ENCODE data around the gene AFP. TPM values are rescaled to one million over a fixed set of nuclear protein-coding genes. Genes with fewer than 3 reads are reported as not detected.

AFP gene
- total and polyA plus RNA-seq, 2 of the 4 experiments (the other 2 are of a cell fraction), result 0.87 to 1.3 TPM

- Histone ChIP-seq H3K4me3 (ENCODE audit: insufficient read depth, low read depth, low read length) (no peak overlapping the region), H3K79me1 (ENCODE audit: low read depth in 1 of 2, low read length in 2 of 2) (no peaks in the 10 kb centered on the region), H3K23ac (ENCODE audit: low read depth, low read length) (no peak overlapping the region), H3K27me3 (ENCODE audit: control insufficient read depth, insufficient read depth, low read length) (peaks cover 2% of the 10 kb centered on the region; the same call in 1 of the 2 replicates), H3K4ac (ENCODE audit: low read depth, low read length) (no peak overlapping the region), H4K8ac (ENCODE audit: low read depth in 2 of 2, low read length in 2 of 2) (no peak overlapping the region), H3K9me1 (ENCODE audit: insufficient read depth, low read length) (no peaks in the 10 kb centered on the region), H3K18ac (ENCODE audit: low read depth, low read length) (no peak overlapping the region), H3K27ac (ENCODE audit: insufficient read depth, low read length) (no peak overlapping the region), H4K5ac (ENCODE audit: low read depth, low read length) (no peak overlapping the region), H3K14ac (replicated peaks; ENCODE audit: low read depth, low read length) (no peak overlapping the region), H3K36me3 (ENCODE audit: control insufficient read depth, insufficient read depth, low read length) (no peaks in the 10 kb centered on the region), H3K4me2 (ENCODE audit: low read depth, low read length) (no peak overlapping the region), H3K9ac (ENCODE audit: low read depth, low read length) (no peak overlapping the region), H2AK5ac (ENCODE audit: low read depth, low read length) (no peak overlapping the region), H4K20me1 (ENCODE audit: insufficient read depth, low read length) (no peaks in the 10 kb centered on the region), H2BK20ac (ENCODE audit: low read depth, low read length) (no peak overlapping the region), H2BK5ac (ENCODE audit: low read depth, low read length, poor library complexity, severe bottlenecking) (no peak overlapping the region), H2BK15ac (ENCODE audit: low read depth, low read length) (no peak overlapping the region), H2BK120ac (ENCODE audit: low read depth, low read length) (no peak overlapping the region), H3K4me1 (ENCODE audit: control insufficient read depth, insufficient read depth, low read length) (no peaks in the 10 kb centered on the region), H2AFZ (replicated peaks; ENCODE audit: low read length, poor library complexity) (no peak overlapping the region), H4K91ac (ENCODE audit: insufficient read depth, low read depth, low read length) (no peak overlapping the region), H3K9me3 (ENCODE audit: control insufficient read depth, insufficient read depth, low read length) (no peaks in the 10 kb centered on the region), H3K56ac (ENCODE audit: extremely low read depth, insufficient read depth, low read length) (no peak overlapping the region), H2AK9ac (replicated peaks; ENCODE audit: low read depth, low read length, poor library complexity) (no peak overlapping the region)
- ChIA-PET CTCF (interaction anchor here (1.0 kb wide), 1 partner anchor 8 kb away, joined by 3 read pairs; no protein-coding TSS in a partner anchor), POLR2A (ENCODE audit: unreplicated experiment) (no interaction called here)
- intact Hi-C loops (cut with micrococcal nuclease), result no loop called here
- dilution Hi-C loops (cut with HindIII; ENCODE audit: low sequenced_read_pairs, unreplicated experiment), result no loop called here
- no CpG with 5 or more reads among the region's 2 CpGs for WGBS, 2 experiments (ENCODE audit: extremely low coverage in 2 of 2, insufficient read length in 1 of 2)
- no TSS peak for BruUV-seq (replicated peaks)
- TF ChIP-seq, protein P1, sequence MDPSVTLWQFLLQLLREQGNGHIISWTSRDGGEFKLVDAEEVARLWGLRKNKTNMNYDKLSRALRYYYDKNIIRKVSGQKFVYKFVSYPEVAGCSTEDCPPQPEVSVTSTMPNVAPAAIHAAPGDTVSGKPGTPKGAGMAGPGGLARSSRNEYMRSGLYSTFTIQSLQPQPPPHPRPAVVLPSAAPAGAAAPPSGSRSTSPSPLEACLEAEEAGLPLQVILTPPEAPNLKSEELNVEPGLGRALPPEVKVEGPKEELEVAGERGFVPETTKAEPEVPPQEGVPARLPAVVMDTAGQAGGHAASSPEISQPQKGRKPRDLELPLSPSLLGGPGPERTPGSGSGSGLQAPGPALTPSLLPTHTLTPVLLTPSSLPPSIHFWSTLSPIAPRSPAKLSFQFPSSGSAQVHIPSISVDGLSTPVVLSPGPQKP (IDR thresholded peaks at IDR 0.05; ENCODE audit: borderline replicate concordance, low read depth, low read length), result no peak
- no peak for TF ChIP-seq FOS (IDR thresholded peaks at IDR 0.05; ENCODE audit: low read depth, low read length)
- TF ChIP-seq BHLHE40 (IDR thresholded peaks at IDR 0.05; ENCODE audit: low read depth, low read length), result no peak
- TF ChIP-seq RAD21 (IDR thresholded peaks at IDR 0.05; ENCODE audit: low read length), result no peak
- no peak for TF ChIP-seq MAFK (IDR thresholded peaks at IDR 0.05; ENCODE audit: low read depth, low read length)
- TF ChIP-seq RFX5 (IDR thresholded peaks at IDR 0.05; ENCODE audit: low read depth, low read length), result no peak
- TF ChIP-seq CTCF (conservative IDR thresholded peaks at IDR 0.05; ENCODE audit: low read depth, low read length), result no peak
- no peak for TF ChIP-seq CEBPB (IDR thresholded peaks at IDR 0.05; ENCODE audit: low read depth, low read length)
- TF ChIP-seq RCOR1 (IDR thresholded peaks at IDR 0.05; ENCODE audit: insufficient replicate concordance, low read length), result no peak
- DNase-seq, result no peak
- in situ Hi-C loops (cut with MboI; ENCODE audit: low sequenced_read_pairs), result no loop called here
- no peak for ATAC-seq (ENCODE audit: low read depth)
Observed at GRCh38 chr4:73438582-73439215, 2.7 kb downstream of the AFP start.
